RPMI7951 (cell line): ENCODE results near the gene MAST4. TPM values are rescaled to one million over a fixed set of nuclear protein-coding genes. Genes with fewer than 3 reads are reported as not detected.
A peak's percentile ranks its signal among the peaks of the same experiment; 100 is the strongest.

Source experiments
- DNase-seq: peaks from one replicate; pipeline ENCODE4 v3.0.0-alpha.2; 2012; ENCODE audit warnings: low read depth
- total RNA-seq: library from RNA; depleted of rRNA; stranded (reverse); fragments of >200 nt; shearing (Covaris generic); gene quantifications from 2 replicates; pipeline ENCODE4 v1.2.3, GENCODE V29; 2014

MAST4 gene
- total RNA-seq, 1 experiment from 2014 or later = 4.8 TPM

- DNase-seq = peak; percentile 97
Observed at GRCh38 chr5:67206929-67207328, 610.7 kb downstream of the MAST4 start.

GRCh38 chr5:67208403-67208802 is 612.2 kb downstream of the MAST4 start:
- DNase-seq = no peak

- DNase-seq = peak; percentile 75
Observed at GRCh38 chr5:67209141-67209771, 613.1 kb downstream of the MAST4 start.

- DNase-seq = peak; percentile 82
Observed at GRCh38 chr5:67211926-67212325, 615.7 kb downstream of the MAST4 start.

GRCh38 chr5:67214036-67214435 is 617.8 kb downstream of the MAST4 start:
- DNase-seq = no peak

- no peak for DNase-seq
Observed at GRCh38 chr5:67214707-67215447, 618.7 kb downstream of the MAST4 start.

- DNase-seq = peak; percentile 74
Observed at GRCh38 chr5:67215519-67216471, 619.6 kb downstream of the MAST4 start.

GRCh38 chr5:67216564-67216963 is 620.4 kb downstream of the MAST4 start:
- DNase-seq = no peak
